Lung (tissue), 12 donors: ENCODE data around the gene CYP3A7. TPM values are rescaled to one million over a fixed set of nuclear protein-coding genes. Genes with fewer than 3 reads are reported as not detected.
A peak's percentile ranks its signal among the peaks of the same experiment; 100 is the strongest.
"Not testable (repeated sequence)": the region's sequence is repeated elsewhere in the genome, so short reads cannot be mapped to it uniquely, and the experiment has no call there.

Experiments used
- ATAC-seq: fragments of 200-7000 bp; cut with Tn5 transposase; one replicate; pipeline ENCODE4 v1.9.1; 2020; ENCODE audit warnings: moderate number of reproducible peaks; ENCODE audit not compliant: insufficient read depth, low FRiP score
- DNase-seq, 3 donors: peaks; one replicate each; pipeline ENCODE4 v3.0.0-alpha.2; 2013 to 2017
- H3K27ac ChIP-seq, 2 donors: one replicate each; pipeline ENCODE4 v1.5.1; 2013; ENCODE audit warnings: mild to moderate bottlenecking in 2 of 2, moderate library complexity in 2 of 2, control low read depth in 1 of 2, inconsistent platforms in 1 of 2, low read depth in 1 of 2, low read length in 1 of 2
- H3K27me3 ChIP-seq, 3 donors: one replicate each; pipeline ENCODE4 v1.5.1; 2013; ENCODE audit warnings: low read length in 2 of 3; ENCODE audit not compliant: control insufficient read depth in 3 of 3, insufficient read depth in 3 of 3
- H3K36me3 ChIP-seq, 4 donors: one replicate each; pipeline ENCODE4 v1.5.1; 2013; ENCODE audit warnings: low read length in 4 of 4, mild to moderate bottlenecking in 1 of 4, moderate library complexity in 1 of 4; ENCODE audit not compliant: control insufficient read depth in 4 of 4, insufficient read depth in 4 of 4
- H3K4me1 ChIP-seq, 5 donors: one replicate each; pipeline ENCODE4 v1.5.1; 2013; ENCODE audit warnings: low read length in 5 of 5, mild to moderate bottlenecking in 2 of 5, moderate library complexity in 1 of 5; ENCODE audit not compliant: control insufficient read depth in 5 of 5, insufficient read depth in 5 of 5
- H3K4me3 ChIP-seq: one replicate; pipeline ENCODE4 v1.5.1; 2013; ENCODE audit warnings: mild to moderate bottlenecking, control low read depth, moderate library complexity
- H3K9ac ChIP-seq, 2 donors: one replicate each; pipeline ENCODE4 v1.5.1; 2013; ENCODE audit warnings: low read length in 2 of 2, control low read depth in 1 of 2; ENCODE audit not compliant: insufficient read depth in 1 of 2
- H3K9me3 ChIP-seq, 4 donors: one replicate each; pipeline ENCODE4 v1.5.1; 2013; ENCODE audit warnings: low read length in 3 of 4, mild to moderate bottlenecking in 1 of 4, moderate library complexity in 1 of 4; ENCODE audit not compliant: control insufficient read depth in 4 of 4, insufficient read depth in 3 of 4
- WGBS, 2 donors: extraction: QIAGEN DNeasy Blood & Tissue Kit; methylation state at CpG; one replicate each; pipeline ENCODE4 v1.1.7; 2013; 5-methylcytosine and 5-hydroxymethylcytosine counted together
- polyA plus RNA-seq, 2 donors: library from polyadenylated mRNA; stranded (reverse); fragments of 200-250 nt; gene quantifications; one replicate each; pipeline ENCODE4 v1.2.1, GENCODE V29; 2013
- total RNA-seq, 2 donors: library from RNA; depleted of rRNA in 1 of 2; stranded (reverse); fragments of >200 nt in 1 of 2; gene quantifications; one replicate each; pipeline ENCODE4 v1.2.1, GENCODE V29; 2014 to 2021
- TF ChIP-seq, protein P1 (sequence below): IDR thresholded peaks from 2 replicates; pipeline ENCODE4 v1.5.1; 2012; ENCODE audit warnings: mild to moderate bottlenecking; ENCODE audit errors: control extremely low read depth, extremely low read depth
- donor health status: control.
- donor health status: control.
- donor health status: Bipolar disorder and iron deficiency.
- donor health status: healthy.
- donor health status: DM: yes; HTN: yes; CAD: no.

Gene CYP3A7
- total and polyA plus RNA-seq, 4 donors, result 0.19 to 0.71 (median 0.44) TPM

- Histone ChIP-seq H3K9ac (no peak overlapping the region), H3K27ac (peak overlapping the region in 1 of 2 donors; percentile 59), H3K4me3 (no peak overlapping the region), H3K27me3 (no peaks in the 10 kb centered on the region), H3K9me3 (peaks cover 0 to 2% (median 0%) of the 10 kb centered on the region in 4 donors), H3K36me3 (peaks cover 0 to 1% (median 0%) of the 10 kb centered on the region in 4 donors), H3K4me1 (peaks cover 0 to 3% (median 0%) of the 10 kb centered on the region in 5 donors)
- TF ChIP-seq, protein P1, sequence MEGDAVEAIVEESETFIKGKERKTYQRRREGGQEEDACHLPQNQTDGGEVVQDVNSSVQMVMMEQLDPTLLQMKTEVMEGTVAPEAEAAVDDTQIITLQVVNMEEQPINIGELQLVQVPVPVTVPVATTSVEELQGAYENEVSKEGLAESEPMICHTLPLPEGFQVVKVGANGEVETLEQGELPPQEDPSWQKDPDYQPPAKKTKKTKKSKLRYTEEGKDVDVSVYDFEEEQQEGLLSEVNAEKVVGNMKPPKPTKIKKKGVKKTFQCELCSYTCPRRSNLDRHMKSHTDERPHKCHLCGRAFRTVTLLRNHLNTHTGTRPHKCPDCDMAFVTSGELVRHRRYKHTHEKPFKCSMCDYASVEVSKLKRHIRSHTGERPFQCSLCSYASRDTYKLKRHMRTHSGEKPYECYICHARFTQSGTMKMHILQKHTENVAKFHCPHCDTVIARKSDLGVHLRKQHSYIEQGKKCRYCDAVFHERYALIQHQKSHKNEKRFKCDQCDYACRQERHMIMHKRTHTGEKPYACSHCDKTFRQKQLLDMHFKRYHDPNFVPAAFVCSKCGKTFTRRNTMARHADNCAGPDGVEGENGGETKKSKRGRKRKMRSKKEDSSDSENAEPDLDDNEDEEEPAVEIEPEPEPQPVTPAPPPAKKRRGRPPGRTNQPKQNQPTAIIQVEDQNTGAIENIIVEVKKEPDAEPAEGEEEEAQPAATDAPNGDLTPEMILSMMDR, result no peak
- ATAC-seq (no peak), DNase-seq (no peak)
- 88 to 91% methylated on average over 2 of the region's 2 CpGs for WGBS, 2 donors
Observed at GRCh38 chr7:99739699-99740572, 4.9 kb upstream of the CYP3A7 start.

GRCh38 chr7:99737726-99738125 is 2.7 kb upstream of the CYP3A7 start:
- TF ChIP-seq, protein P1, result no peak
- ATAC-seq (no peak), DNase-seq (no peak)
- H3K9me3 ChIP-seq, result no peaks in the 10 kb centered on the region
- no peaks in the 10 kb centered on the region for H3K27me3 ChIP-seq
- no peak overlapping the region for H3K4me3 ChIP-seq
- 83 to 89% methylated on average over 1 of the region's 1 CpG for WGBS, 2 donors
- no peak overlapping the region for H3K27ac ChIP-seq
- H3K9ac ChIP-seq, result no peak overlapping the region
- peaks cover 0 to 1% (median 0%) of the 10 kb centered on the region in 4 donors for H3K36me3 ChIP-seq
- H3K4me1 ChIP-seq, result peaks cover 0 to 3% (median 0%) of the 10 kb centered on the region in 5 donors

DNA sequence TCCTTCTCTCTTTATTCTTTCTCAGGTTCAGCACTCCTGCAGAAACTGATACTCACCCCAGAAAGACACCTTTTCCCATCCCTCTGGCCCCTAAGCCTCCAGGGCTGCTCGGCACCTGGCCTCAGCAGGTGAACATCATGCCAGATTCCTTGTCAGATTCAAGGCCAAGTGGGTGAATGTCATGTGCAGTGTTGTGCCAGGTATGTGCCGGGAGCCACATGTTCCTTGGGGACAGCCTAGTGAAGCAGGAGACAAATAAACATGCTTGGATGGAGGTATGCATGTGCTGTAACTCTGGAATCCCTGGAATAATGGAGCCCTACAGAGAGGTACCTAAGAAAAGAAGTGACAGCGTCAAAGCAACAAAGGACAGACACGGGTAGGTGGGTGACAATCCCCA is 1.7 kb upstream of the CYP3A7 start:
- 93 to 96% methylated on average over 4 of the region's 4 CpGs for WGBS, 2 donors
- not testable (repeated sequence) for DNase-seq, H3K9me3 ChIP-seq, H3K27me3 ChIP-seq, H3K4me3 ChIP-seq, H3K36me3 ChIP-seq, H3K4me1 ChIP-seq, ATAC-seq, H3K27ac ChIP-seq, H3K9ac ChIP-seq

DNA sequence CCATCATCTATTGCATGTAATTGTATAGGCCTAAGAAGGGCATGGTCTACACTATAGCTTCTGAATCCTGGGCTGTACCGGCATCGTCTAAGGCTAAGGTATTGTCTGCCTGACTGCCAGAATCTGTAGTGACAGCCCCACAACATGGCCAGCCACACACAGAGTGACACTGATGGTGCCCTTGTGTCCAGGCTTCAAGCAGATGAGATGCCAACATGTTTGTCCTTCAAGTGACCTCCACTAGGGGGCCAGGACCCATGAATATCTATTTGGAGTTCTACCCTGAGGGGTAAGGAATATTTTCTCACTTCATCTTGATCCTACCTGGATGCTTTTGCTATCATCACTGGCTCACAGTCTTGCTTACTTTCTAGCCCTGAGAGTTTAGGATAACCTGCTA is 1.5 kb downstream of the CYP3A7 start:
- TF ChIP-seq, protein P1, result no peak
- peaks cover 0 to 8% (median 6%) of the 10 kb centered on the region in 5 donors for H3K4me1 ChIP-seq
- no peak overlapping the region for H3K4me3 ChIP-seq
- no peak overlapping the region for H3K27ac ChIP-seq
- no peaks in the 10 kb centered on the region for H3K36me3 ChIP-seq
- DNase-seq (no peak), ATAC-seq (no peak)
- H3K27me3 ChIP-seq, result no peaks in the 10 kb centered on the region
- no peak overlapping the region for H3K9ac ChIP-seq
- no peaks in the 10 kb centered on the region for H3K9me3 ChIP-seq
- 95% methylated on average over 2 of the region's 2 CpGs for WGBS, 2 donors
